Measurements from ENCODE around the gene TMEM91.

DNA sequence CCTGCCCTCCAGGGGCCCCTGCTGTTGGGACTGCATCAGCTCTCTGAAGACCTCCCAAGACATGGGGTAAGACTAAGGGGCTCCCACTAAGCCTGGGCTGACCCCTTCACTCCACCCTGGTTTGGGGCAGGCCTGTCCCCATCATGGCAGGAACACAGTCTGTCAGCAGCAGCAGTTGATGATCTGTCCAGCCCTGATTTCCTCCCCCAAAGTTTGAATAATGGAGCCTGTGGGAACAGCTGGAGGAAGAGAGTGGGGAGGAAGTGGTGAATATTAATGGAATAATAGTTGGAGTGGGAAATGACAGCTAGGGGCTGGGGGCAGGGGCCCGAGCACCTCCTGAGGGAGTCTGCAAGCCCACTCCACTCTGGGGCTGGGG is 52.1 kb downstream of the TMEM91 start:
- TF ChIP-seq, protein P1, sequence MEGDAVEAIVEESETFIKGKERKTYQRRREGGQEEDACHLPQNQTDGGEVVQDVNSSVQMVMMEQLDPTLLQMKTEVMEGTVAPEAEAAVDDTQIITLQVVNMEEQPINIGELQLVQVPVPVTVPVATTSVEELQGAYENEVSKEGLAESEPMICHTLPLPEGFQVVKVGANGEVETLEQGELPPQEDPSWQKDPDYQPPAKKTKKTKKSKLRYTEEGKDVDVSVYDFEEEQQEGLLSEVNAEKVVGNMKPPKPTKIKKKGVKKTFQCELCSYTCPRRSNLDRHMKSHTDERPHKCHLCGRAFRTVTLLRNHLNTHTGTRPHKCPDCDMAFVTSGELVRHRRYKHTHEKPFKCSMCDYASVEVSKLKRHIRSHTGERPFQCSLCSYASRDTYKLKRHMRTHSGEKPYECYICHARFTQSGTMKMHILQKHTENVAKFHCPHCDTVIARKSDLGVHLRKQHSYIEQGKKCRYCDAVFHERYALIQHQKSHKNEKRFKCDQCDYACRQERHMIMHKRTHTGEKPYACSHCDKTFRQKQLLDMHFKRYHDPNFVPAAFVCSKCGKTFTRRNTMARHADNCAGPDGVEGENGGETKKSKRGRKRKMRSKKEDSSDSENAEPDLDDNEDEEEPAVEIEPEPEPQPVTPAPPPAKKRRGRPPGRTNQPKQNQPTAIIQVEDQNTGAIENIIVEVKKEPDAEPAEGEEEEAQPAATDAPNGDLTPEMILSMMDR (IDR thresholded peaks at IDR 0.05; ENCODE audit: low read depth, low read length) = no peak
- TF ChIP-seq POLR2A (IDR thresholded peaks at IDR 0.05; ENCODE audit: extremely low read depth, insufficient read length) = no peak
